GM23338 (cell line): ENCODE data around the gene BCL11B. TPM values are rescaled to one million over a fixed set of nuclear protein-coding genes. Genes with fewer than 3 reads are reported as not detected.

Experiments
- ATAC-seq: fragments of 200-7000 bp; cut with Tn5 transposase; 3 replicates; pipeline ENCODE4 v1.9.1; 2020
- DNase-seq: peaks from one replicate; pipeline ENCODE4 v3.0.0-alpha.2; 2015; ENCODE audit warnings: low spot score
- H2AFZ ChIP-seq: fragments of 200-600 bp; sonication (generic); 2 replicates; pipeline ENCODE4 v1.8.0; 2016; ENCODE audit warnings: antibody characterized with exemption, mild to moderate bottlenecking, moderate library complexity
- H3F3A ChIP-seq: fragments of 200-600 bp; sonication (generic); replicated peaks from 2 replicates; pipeline ENCODE4 v1.8.0; 2017; ENCODE audit warnings: antibody characterized with exemption, mixed run types, low read depth
- H3K27ac ChIP-seq: fragments of 200-600 bp; sonication (generic); 2 replicates; pipeline ENCODE4 v1.6.1; 2016; ENCODE audit warnings: low read depth
- H3K27me3 ChIP-seq: fragments of 200-600 bp; sonication (generic); 2 replicates; pipeline ENCODE4 v1.8.0; 2016; ENCODE audit warnings: mild to moderate bottlenecking, mixed run types, moderate library complexity; ENCODE audit not compliant: insufficient read depth
- H3K36me3 ChIP-seq: fragments of 200-600 bp; sonication (generic); 2 replicates; pipeline ENCODE4 v1.8.0; 2016; ENCODE audit warnings: mild to moderate bottlenecking; ENCODE audit not compliant: insufficient read depth
- H3K4me1 ChIP-seq: fragments of 200-600 bp; sonication (generic); 2 replicates; pipeline ENCODE4 v1.8.0; 2016; ENCODE audit warnings: mild to moderate bottlenecking, moderate library complexity; ENCODE audit not compliant: insufficient read depth
- H3K4me2 ChIP-seq: fragments of 200-600 bp; sonication (generic); 2 replicates; pipeline ENCODE4 v1.7.1; 2017; ENCODE audit warnings: mixed run types
- H3K4me3 ChIP-seq: fragments of 200-600 bp; sonication (generic); 2 replicates; pipeline ENCODE4 v1.6.1; 2016; ENCODE audit warnings: mixed run types
- H3K79me2 ChIP-seq: fragments of 200-600 bp; sonication (generic); replicated peaks from 2 replicates; pipeline ENCODE4 v1.8.0; 2017; ENCODE audit warnings: mild to moderate bottlenecking; ENCODE audit not compliant: insufficient read depth
- H3K9me2 ChIP-seq: fragments of 200-600 bp; sonication (generic); 2 replicates; pipeline ENCODE4 v1.8.0; 2017; ENCODE audit not compliant: insufficient read depth
- H4K20me1 ChIP-seq: fragments of 200-600 bp; sonication (generic); replicated peaks from 2 replicates; pipeline ENCODE4 v1.8.0; 2017; ENCODE audit warnings: mild to moderate bottlenecking; ENCODE audit not compliant: insufficient read depth
- H3K27ac Mint-ChIP-seq: 2 replicates; pipeline ENCODE4 v1.8.0; 2020; ENCODE audit warnings: inconsistent platforms, mild to moderate bottlenecking, moderate library complexity, mixed read lengths
- H3K27me3 Mint-ChIP-seq: 3 replicates; pipeline ENCODE4 v1.8.0; 2022; ENCODE audit warnings: low read depth, mild to moderate bottlenecking, moderate library complexity, mixed read lengths, inconsistent platforms; ENCODE audit not compliant: insufficient read depth, poor library complexity
- H3K36me3 Mint-ChIP-seq: 3 replicates; pipeline ENCODE4 v1.8.0; 2021; ENCODE audit warnings: low read depth, mild to moderate bottlenecking, inconsistent platforms, moderate library complexity, mixed read lengths
- H3K4me1 Mint-ChIP-seq: 3 replicates; pipeline ENCODE4 v1.8.0; 2020; ENCODE audit warnings: mild to moderate bottlenecking, inconsistent platforms, mixed read lengths
- H3K4me3 Mint-ChIP-seq: 3 replicates; pipeline ENCODE4 v1.8.0; 2021; ENCODE audit warnings: moderate library complexity, mild to moderate bottlenecking, inconsistent platforms, mixed read lengths
- H3K9me3 Mint-ChIP-seq: 3 replicates; pipeline ENCODE4 v1.8.0; 2020; ENCODE audit warnings: moderate library complexity, mild to moderate bottlenecking, inconsistent platforms, mixed read lengths
- EZH2 ChIP-seq: fragments of 200-600 bp; sonication (generic); IDR thresholded peaks from one replicate; pipeline ENCODE4 v1.8.0; 2017; ENCODE audit warnings: antibody characterized with exemption, mild to moderate bottlenecking, low read depth; ENCODE audit not compliant: unreplicated experiment
- EZH2phosphoT487 ChIP-seq: fragments of 200-600 bp; sonication (generic); IDR thresholded peaks from one replicate; pipeline ENCODE4 v1.8.1; 2018; ENCODE audit warnings: antibody characterized with exemption; ENCODE audit not compliant: unreplicated experiment
- JUNB ChIP-seq: IDR thresholded peaks from one replicate; pipeline ENCODE4 v1.6.1; 2016; ENCODE audit warnings: antibody characterized with exemption; ENCODE audit not compliant: unreplicated experiment
- NANOG ChIP-seq: IDR thresholded peaks from 2 replicates; pipeline ENCODE4 v1.6.1; 2016; ENCODE audit warnings: antibody characterized with exemption, borderline replicate concordance
- POLR2AphosphoS5 ChIP-seq: IDR thresholded peaks from 2 replicates; pipeline ENCODE4 v1.6.1; 2016; ENCODE audit warnings: antibody characterized with exemption, low read depth
- STAT1 ChIP-seq: IDR thresholded peaks from one replicate; pipeline ENCODE4 v1.6.1; 2016; ENCODE audit warnings: antibody characterized with exemption; ENCODE audit not compliant: unreplicated experiment
- ZNF331 ChIP-seq: fragments of 250-450 bp; sonication (Bioruptor Pico); IDR thresholded peaks from 2 replicates; pipeline ENCODE4 v1.5.0; 2020; ENCODE audit warnings: low read depth, mild to moderate bottlenecking, moderate library complexity
- polyA plus RNA-seq: library from polyadenylated mRNA; unstranded; fragments of >200 nt; fragmentation: Nextera tagmentation; extraction: Ambion mirVana; gene quantifications from 2 replicates; pipeline ENCODE4 v1.2.1, GENCODE V29; 2016
- total RNA-seq: library from RNA; depleted of rRNA; stranded (reverse); fragments of >200 nt; shearing (Covaris generic); gene quantifications from 2 replicates; pipeline ENCODE4 v1.2.3, GENCODE V29; 2014
- TF ChIP-seq, protein P1 (sequence below), 2 experiments: fragments of 200-600 bp in 1 of 2; sonication (generic) in 1 of 2; conservative IDR thresholded peaks; 2 replicates each; pipeline versions ENCODE4 v1.5.1 to v1.6.1; 2016 to 2017; ENCODE audit warnings: antibody characterized with exemption in 2 of 2, low read depth in 2 of 2, mild to moderate bottlenecking in 2 of 2, moderate library complexity in 1 of 2
- TF ChIP-seq, protein P2 (sequence below): IDR thresholded peaks from 2 replicates; pipeline ENCODE4 v1.6.1; 2016; ENCODE audit warnings: antibody characterized with exemption
- TF ChIP-seq, protein P3 (sequence below): IDR thresholded peaks from one replicate; pipeline ENCODE4 v1.6.1; 2018; ENCODE audit warnings: antibody characterized with exemption; ENCODE audit not compliant: unreplicated experiment

Gene BCL11B
- total and polyA plus RNA-seq, 2 experiments from 2014 or later = 2.4 to 6.7 TPM

DNA sequence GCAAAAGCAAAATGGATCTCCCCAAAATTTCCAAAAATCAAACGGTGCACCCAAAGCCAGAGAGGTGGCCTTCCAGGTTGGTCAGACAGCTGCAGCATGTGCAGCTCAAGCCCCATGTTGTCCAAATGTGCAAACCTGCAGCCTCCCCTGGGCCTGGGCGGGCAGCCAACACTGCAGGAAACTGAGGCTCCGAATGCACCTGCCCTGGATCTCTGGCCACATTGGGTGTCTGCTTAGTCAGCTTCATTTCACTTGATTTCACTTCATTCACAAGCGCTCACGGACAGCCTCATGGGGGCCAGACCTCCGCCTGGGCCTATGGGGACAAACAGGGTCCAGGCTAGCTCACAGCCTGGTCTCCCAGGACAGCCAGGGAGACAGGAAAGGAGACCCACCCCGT is 59.8 kb downstream of the BCL11B start (continued):
- TF ChIP-seq, protein P1, sequence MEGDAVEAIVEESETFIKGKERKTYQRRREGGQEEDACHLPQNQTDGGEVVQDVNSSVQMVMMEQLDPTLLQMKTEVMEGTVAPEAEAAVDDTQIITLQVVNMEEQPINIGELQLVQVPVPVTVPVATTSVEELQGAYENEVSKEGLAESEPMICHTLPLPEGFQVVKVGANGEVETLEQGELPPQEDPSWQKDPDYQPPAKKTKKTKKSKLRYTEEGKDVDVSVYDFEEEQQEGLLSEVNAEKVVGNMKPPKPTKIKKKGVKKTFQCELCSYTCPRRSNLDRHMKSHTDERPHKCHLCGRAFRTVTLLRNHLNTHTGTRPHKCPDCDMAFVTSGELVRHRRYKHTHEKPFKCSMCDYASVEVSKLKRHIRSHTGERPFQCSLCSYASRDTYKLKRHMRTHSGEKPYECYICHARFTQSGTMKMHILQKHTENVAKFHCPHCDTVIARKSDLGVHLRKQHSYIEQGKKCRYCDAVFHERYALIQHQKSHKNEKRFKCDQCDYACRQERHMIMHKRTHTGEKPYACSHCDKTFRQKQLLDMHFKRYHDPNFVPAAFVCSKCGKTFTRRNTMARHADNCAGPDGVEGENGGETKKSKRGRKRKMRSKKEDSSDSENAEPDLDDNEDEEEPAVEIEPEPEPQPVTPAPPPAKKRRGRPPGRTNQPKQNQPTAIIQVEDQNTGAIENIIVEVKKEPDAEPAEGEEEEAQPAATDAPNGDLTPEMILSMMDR (conservative IDR thresholded peaks at IDR 0.05; ENCODE audit: low read depth in 2 of 2) = no peak
- TF ChIP-seq ZNF331 = no peak
- no peak for TF ChIP-seq EZH2
- TF ChIP-seq JUNB = no peak
- no peak for TF ChIP-seq POLR2AphosphoS5
- no peak for TF ChIP-seq NANOG
- no peak for TF ChIP-seq EZH2phosphoT487
- no peak for TF ChIP-seq STAT1

DNA sequence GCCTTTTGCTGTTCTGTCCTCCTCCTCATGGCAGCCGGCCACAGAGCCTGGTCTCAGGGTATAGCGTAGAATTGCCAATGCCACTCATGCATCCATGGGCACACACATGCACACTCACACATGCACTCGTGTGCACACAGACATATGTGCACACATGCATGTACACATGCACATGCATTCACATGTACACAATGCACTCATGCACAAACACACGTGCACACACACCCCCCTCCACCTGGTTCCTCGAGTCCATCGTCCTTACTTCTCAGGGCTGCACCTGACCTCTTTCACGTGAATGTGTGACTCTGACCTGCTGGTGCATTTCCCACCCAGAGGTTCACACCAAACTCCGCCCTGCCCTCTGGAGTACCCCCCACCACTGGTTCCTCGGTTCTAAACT is 60.6 kb downstream of the BCL11B start:
- Mint-ChIP-seq H3K9me3 (peaks cover 2% of the 10 kb centered on the region; the same call in 1 of the 3 replicates), H3K27me3 (peaks cover 9% of the 10 kb centered on the region), H3K4me3 (no peak overlapping the region), H3K36me3 (no peaks in the 10 kb centered on the region; the same call in 2 of the 3 replicates), H3K27ac (no peak overlapping the region), H3K4me1 (peaks cover 18% of the 10 kb centered on the region)
- H3K36me3 ChIP-seq = no peaks in the 10 kb centered on the region
- ATAC-seq (no peak), DNase-seq (no peak)
- H3F3A ChIP-seq = 0 out of 2 replicates have a peak, but pooled peaks cover 3% of the 10 kb centered on the region
- no peaks in the 10 kb centered on the region for H3K27me3 ChIP-seq
- H3K4me2 ChIP-seq = no peak overlapping the region
- H3K79me2 ChIP-seq = peaks cover 84% of the 10 kb centered on the region
- no peak overlapping the region for H3K4me3 ChIP-seq
- H3K9me2 ChIP-seq = no peaks in the 10 kb centered on the region
- H4K20me1 ChIP-seq = peaks cover 4% of the 10 kb centered on the region; the same call in 1 of the 2 replicates
- H3K4me1 ChIP-seq = no peaks in the 10 kb centered on the region
- H2AFZ ChIP-seq = no peak overlapping the region
- H3K27ac ChIP-seq = no peak overlapping the region
- no peak for TF ChIP-seq STAT1
- TF ChIP-seq, protein P1 (conservative IDR thresholded peaks at IDR 0.05; ENCODE audit: low read depth in 2 of 2) = no peak
- TF ChIP-seq, protein P2, sequence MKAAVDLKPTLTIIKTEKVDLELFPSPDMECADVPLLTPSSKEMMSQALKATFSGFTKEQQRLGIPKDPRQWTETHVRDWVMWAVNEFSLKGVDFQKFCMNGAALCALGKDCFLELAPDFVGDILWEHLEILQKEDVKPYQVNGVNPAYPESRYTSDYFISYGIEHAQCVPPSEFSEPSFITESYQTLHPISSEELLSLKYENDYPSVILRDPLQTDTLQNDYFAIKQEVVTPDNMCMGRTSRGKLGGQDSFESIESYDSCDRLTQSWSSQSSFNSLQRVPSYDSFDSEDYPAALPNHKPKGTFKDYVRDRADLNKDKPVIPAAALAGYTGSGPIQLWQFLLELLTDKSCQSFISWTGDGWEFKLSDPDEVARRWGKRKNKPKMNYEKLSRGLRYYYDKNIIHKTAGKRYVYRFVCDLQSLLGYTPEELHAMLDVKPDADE = no peak
- no peak for TF ChIP-seq JUNB
- TF ChIP-seq, protein P3, sequence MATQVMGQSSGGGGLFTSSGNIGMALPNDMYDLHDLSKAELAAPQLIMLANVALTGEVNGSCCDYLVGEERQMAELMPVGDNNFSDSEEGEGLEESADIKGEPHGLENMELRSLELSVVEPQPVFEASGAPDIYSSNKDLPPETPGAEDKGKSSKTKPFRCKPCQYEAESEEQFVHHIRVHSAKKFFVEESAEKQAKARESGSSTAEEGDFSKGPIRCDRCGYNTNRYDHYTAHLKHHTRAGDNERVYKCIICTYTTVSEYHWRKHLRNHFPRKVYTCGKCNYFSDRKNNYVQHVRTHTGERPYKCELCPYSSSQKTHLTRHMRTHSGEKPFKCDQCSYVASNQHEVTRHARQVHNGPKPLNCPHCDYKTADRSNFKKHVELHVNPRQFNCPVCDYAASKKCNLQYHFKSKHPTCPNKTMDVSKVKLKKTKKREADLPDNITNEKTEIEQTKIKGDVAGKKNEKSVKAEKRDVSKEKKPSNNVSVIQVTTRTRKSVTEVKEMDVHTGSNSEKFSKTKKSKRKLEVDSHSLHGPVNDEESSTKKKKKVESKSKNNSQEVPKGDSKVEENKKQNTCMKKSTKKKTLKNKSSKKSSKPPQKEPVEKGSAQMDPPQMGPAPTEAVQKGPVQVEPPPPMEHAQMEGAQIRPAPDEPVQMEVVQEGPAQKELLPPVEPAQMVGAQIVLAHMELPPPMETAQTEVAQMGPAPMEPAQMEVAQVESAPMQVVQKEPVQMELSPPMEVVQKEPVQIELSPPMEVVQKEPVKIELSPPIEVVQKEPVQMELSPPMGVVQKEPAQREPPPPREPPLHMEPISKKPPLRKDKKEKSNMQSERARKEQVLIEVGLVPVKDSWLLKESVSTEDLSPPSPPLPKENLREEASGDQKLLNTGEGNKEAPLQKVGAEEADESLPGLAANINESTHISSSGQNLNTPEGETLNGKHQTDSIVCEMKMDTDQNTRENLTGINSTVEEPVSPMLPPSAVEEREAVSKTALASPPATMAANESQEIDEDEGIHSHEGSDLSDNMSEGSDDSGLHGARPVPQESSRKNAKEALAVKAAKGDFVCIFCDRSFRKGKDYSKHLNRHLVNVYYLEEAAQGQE = no peak
- TF ChIP-seq ZNF331 = no peak
- TF ChIP-seq EZH2 = no peak
